KMS-11 (cell line): ENCODE data around the gene USP32.

Experiments used
- H2AFZ ChIP-seq: fragments of 200-600 bp; sonication (generic); 2 replicates; pipeline ENCODE4 v1.6.1; 2016; ENCODE audit warnings: antibody characterized with exemption, mixed run types, low read depth
- H3K27ac ChIP-seq: fragments of 200-600 bp; sonication (generic); 2 replicates; pipeline ENCODE4 v1.6.1; 2016; ENCODE audit warnings: mild to moderate bottlenecking, mixed run types
- H3K27me3 ChIP-seq: fragments of 200-600 bp; sonication (generic); 2 replicates; pipeline ENCODE4 v1.6.1; 2017; ENCODE audit warnings: mild to moderate bottlenecking, low read depth, mixed run types, moderate library complexity; ENCODE audit not compliant: insufficient read depth
- H3K36me3 ChIP-seq: fragments of 200-600 bp; sonication (generic); 2 replicates; pipeline ENCODE4 v1.6.1; 2017; ENCODE audit warnings: mild to moderate bottlenecking, mixed run types; ENCODE audit not compliant: insufficient read depth
- H3K4me1 ChIP-seq: fragments of 200-600 bp; sonication (generic); 2 replicates; pipeline ENCODE4 v1.6.1; 2016; ENCODE audit warnings: mild to moderate bottlenecking, low read depth, mixed run types; ENCODE audit not compliant: poor library complexity, severe bottlenecking
- H3K4me2 ChIP-seq: fragments of 200-600 bp; sonication (generic); 2 replicates; pipeline ENCODE4 v1.7.0; 2016; ENCODE audit warnings: mild to moderate bottlenecking, mixed run types
- H3K4me3 ChIP-seq: fragments of 200-600 bp; sonication (generic); IDR thresholded peaks from 2 replicates; pipeline ENCODE4 v1.6.1; 2017; ENCODE audit warnings: low read depth, low read length, mixed read lengths; ENCODE audit not compliant: insufficient read depth
- H3K79me2 ChIP-seq: fragments of 200-600 bp; sonication (generic); 2 replicates; pipeline ENCODE4 v1.6.1; 2016; ENCODE audit warnings: low read depth, mixed run types; ENCODE audit not compliant: insufficient read depth
- H3K9ac ChIP-seq: fragments of 200-600 bp; sonication (generic); 2 replicates; pipeline ENCODE4 v1.6.1; 2016; ENCODE audit warnings: mild to moderate bottlenecking, mixed run types
- H4K20me1 ChIP-seq: fragments of 200-600 bp; sonication (generic); 2 replicates; pipeline ENCODE4 v1.6.1; 2016; ENCODE audit warnings: mild to moderate bottlenecking, mixed run types; ENCODE audit not compliant: insufficient read depth
- TF ChIP-seq, protein P1 (sequence below): fragments of 200-600 bp; sonication (generic); conservative IDR thresholded peaks from 2 replicates; pipeline ENCODE4 v1.6.1; 2017; ENCODE audit warnings: low read depth, mild to moderate bottlenecking, antibody characterized with exemption, low read length, moderate library complexity, mixed read lengths

USP32 gene

GRCh38 chr17:60164164-60164563 is 227.8 kb downstream of the USP32 start:
- H3K4me1 ChIP-seq, result peaks cover 13% of the 10 kb centered on the region
- H3K4me2 ChIP-seq, result no peak overlapping the region
- H3K36me3 ChIP-seq, result no peaks in the 10 kb centered on the region
- H3K79me2 ChIP-seq, result no peaks in the 10 kb centered on the region
- H2AFZ ChIP-seq, result no peak overlapping the region
- no peak overlapping the region for H3K9ac ChIP-seq
- 0 out of 2 replicates have a peak, but pooled peaks cover 5% of the 10 kb centered on the region for H3K27me3 ChIP-seq
- no peaks in the 10 kb centered on the region for H4K20me1 ChIP-seq
- H3K4me3 ChIP-seq, result no peak overlapping the region
- H3K27ac ChIP-seq, result no peak overlapping the region
- TF ChIP-seq, protein P1, sequence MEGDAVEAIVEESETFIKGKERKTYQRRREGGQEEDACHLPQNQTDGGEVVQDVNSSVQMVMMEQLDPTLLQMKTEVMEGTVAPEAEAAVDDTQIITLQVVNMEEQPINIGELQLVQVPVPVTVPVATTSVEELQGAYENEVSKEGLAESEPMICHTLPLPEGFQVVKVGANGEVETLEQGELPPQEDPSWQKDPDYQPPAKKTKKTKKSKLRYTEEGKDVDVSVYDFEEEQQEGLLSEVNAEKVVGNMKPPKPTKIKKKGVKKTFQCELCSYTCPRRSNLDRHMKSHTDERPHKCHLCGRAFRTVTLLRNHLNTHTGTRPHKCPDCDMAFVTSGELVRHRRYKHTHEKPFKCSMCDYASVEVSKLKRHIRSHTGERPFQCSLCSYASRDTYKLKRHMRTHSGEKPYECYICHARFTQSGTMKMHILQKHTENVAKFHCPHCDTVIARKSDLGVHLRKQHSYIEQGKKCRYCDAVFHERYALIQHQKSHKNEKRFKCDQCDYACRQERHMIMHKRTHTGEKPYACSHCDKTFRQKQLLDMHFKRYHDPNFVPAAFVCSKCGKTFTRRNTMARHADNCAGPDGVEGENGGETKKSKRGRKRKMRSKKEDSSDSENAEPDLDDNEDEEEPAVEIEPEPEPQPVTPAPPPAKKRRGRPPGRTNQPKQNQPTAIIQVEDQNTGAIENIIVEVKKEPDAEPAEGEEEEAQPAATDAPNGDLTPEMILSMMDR, result no peak

DNA sequence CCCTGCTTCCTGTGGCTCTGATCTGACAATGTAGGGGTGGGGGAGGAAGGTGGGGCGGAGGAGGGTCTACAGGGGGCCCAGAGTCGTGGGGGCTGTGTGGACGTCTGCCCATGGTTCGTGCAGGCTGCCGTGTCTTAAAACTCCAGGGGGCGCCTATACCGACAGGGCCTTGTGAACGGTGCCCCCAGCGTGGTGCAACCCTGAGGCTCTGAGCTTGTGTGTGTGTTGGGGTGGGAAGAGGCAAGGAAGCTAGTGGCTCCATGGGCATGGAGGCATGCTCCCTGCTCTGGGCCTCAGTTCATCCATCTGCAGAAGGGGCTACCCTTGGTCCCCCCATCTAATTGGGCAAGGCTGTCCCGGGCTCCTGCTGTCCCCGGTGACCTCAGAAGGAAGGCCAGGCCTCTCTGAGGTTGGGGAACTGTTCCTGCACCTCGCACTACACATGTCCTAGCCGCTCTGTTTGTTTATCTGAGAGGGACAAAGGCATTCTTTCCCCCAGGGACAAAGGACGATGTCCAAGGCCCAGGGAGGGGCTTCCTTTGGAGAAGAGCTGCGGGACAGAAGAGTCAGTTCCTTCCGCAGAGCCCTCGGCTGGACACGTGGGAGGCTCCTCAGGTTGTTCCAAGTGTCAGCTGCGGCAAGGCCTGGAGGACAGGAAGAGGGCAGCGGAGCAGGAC is 228.7 kb downstream of the USP32 start:
- peaks cover 13% of the 10 kb centered on the region for H3K4me1 ChIP-seq
- H3K36me3 ChIP-seq, result no peaks in the 10 kb centered on the region
- TF ChIP-seq, protein P1, result no peak
- H3K79me2 ChIP-seq, result no peaks in the 10 kb centered on the region
- no peak overlapping the region for H3K27ac ChIP-seq
- no peak overlapping the region for H3K9ac ChIP-seq
- H4K20me1 ChIP-seq, result no peaks in the 10 kb centered on the region
- H2AFZ ChIP-seq, result no peak overlapping the region
- peaks cover 10% of the 10 kb centered on the region; the same call in 1 of the 2 replicates for H3K27me3 ChIP-seq
- H3K4me2 ChIP-seq, result no peak overlapping the region
- no peak overlapping the region for H3K4me3 ChIP-seq

GRCh38 chr17:60161598-60162330 is 230.2 kb downstream of the USP32 start:
- H3K27ac ChIP-seq, result no peak overlapping the region
- H3K27me3 ChIP-seq, result peaks cover 13% of the 10 kb centered on the region; the same call in 1 of the 2 replicates
- no peaks in the 10 kb centered on the region for H4K20me1 ChIP-seq
- no peaks in the 10 kb centered on the region for H3K79me2 ChIP-seq
- peaks cover 13% of the 10 kb centered on the region for H3K4me1 ChIP-seq
- TF ChIP-seq, protein P1, result no peak
- no peak overlapping the region for H3K4me3 ChIP-seq
- no peaks in the 10 kb centered on the region for H3K36me3 ChIP-seq
- no peak overlapping the region for H3K9ac ChIP-seq
- no peak overlapping the region for H3K4me2 ChIP-seq
- H2AFZ ChIP-seq, result no peak overlapping the region

- Histone ChIP-seq H3K27ac (no peak overlapping the region), H4K20me1 (no peaks in the 10 kb centered on the region), H3K4me3 (no peak overlapping the region), H2AFZ (no peak overlapping the region), H3K9ac (no peak overlapping the region), H3K4me2 (no peak overlapping the region), H3K27me3 (peaks cover 13% of the 10 kb centered on the region; the same call in 1 of the 2 replicates), H3K36me3 (no peaks in the 10 kb centered on the region), H3K4me1 (peaks cover 9% of the 10 kb centered on the region), H3K79me2 (no peaks in the 10 kb centered on the region)
- TF ChIP-seq, protein P1, result no peak
Measured at GRCh38 chr17:60160829-60161501, 231.0 kb downstream of the USP32 start.
